COLO668 (cell line): ENCODE results near the gene DPP6.

Experiments
- DNase-seq: peaks from one replicate; lab custom pipeline; 2025; ENCODE audit not compliant: unreplicated experiment; lab: John Stamatoyannopoulos, UW

DPP6 gene

DNA sequence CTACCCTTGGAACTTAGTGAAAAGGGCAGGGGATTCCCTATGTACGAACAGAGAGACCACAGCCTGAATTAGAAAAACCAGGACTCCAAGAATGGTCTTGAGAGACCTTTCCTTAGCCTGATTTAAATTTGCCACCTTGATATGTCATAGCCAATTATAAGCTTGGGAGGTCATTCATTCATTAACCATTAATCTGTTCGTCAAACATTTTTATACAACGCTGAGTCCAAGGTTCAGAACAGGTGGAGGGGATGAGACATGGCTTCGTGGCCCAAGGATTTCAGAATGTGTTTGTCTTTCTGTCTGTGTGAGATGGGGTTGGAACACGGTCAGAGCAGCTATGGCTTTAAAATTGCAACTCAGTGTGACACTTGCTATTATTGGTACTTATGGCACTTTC lies 792.8 kb downstream of the DPP6 start:
- DNase-seq, result no peak

DNA sequence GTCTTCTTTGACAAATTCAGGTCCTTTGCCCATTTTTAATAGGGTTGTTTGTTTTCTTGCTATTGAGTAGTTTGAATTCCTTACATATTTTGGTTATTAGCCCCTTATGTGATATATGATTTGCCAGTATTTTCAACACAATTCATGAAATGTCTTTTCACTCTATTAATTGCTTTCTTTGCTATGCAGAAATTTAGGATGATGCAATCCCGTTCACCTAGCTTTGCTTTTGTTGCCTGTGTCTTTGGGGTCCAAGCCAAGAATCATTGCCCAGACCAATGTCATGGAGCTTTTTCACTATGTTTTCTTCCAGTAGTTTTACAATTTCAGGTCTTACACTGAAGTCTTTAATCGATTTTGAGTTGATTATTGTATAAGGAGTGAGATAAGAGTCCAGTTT lies 796.3 kb downstream of the DPP6 start:
- DNase-seq, result no peak

DNA sequence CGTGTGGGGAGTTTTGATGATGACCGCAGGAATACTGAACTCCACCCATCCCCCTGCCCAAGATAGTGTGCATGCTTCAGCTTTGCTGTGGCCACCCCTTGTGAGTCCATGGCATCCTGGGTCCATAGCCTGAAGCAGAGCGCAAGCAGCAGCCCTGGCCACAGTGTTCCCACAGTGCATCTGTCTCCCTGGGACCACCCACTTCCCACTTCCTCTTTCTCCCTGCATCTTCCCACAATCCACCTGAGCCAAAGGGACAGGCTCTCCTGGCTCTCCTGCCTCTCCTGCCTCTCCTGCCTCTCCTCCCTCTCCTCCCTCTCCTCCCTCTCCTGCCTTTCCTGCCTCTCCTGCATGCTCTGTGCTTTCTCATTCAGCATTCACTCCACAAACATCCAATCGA lies 800.0 kb downstream of the DPP6 start:
- no peak for DNase-seq

DNA sequence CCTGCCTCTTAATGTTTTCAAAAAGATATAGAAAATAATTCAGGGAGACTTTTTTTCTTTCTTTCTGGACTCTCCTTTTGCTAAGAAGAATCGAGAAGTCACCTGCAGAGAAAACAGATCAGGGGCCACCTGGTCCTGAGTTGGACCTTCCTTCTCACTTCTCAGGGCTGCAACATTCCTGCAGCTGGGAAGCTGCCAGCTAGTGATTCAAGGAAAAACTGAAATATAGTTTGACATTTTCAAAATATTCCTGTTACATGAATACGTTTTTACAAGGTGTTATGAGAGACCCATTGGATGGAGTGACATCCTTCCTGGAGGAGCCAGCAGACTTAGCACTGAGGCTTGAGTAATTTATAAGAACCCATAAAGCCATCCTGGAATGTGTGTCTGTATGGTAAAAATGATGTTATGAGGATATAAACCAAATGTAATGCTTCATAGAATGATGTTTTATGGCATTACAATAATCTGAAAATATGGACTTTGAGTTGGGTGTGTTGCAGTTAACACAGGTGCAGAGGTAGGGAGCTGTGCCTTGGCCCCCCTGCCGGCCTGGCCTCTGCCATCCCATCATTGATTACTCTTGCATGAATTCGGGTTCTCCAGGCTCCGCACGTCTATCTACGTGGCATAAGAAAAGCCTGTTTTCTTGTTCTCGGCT lies 801.0 kb downstream of the DPP6 start:
- no peak for DNase-seq

DNA sequence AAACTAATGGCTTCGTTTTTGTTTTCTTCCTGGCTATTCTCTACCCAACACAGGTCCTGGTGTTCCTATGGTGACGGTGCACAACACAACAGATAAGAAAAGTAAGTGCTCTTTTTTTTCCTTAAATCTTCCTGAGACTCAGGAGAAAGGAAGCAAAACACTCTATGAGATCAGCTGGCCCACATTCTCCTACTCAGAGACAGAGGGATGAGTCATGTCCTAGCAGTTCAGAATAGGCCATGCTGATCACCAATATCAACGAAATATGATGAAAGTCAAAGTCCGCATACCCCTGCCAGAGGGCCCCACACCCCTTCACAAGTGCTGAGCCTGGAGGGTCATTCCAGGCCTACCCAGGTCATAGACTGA lies 801.5 kb downstream of the DPP6 start:
- DNase-seq, result no peak

DNA sequence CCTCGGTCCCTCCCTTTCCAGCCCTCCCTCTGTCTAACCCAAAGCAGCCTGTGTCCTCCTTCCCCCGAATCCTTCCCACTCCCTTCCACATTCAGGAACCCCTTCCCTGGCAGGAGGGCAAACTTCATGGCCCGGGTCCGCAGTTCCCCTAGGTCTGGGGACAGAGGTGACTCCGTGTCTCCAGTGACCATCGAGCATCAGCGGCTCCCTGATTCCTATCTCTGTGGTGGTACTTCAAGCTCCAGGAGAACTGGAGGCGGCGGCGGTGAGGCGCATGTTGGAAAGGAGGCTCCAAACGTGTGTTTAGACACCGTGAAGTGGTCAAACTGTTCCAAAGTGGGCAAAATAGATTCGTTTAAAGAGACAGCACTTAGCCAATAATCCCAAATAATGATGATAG lies 802.6 kb downstream of the DPP6 start:
- no peak for DNase-seq

DNA sequence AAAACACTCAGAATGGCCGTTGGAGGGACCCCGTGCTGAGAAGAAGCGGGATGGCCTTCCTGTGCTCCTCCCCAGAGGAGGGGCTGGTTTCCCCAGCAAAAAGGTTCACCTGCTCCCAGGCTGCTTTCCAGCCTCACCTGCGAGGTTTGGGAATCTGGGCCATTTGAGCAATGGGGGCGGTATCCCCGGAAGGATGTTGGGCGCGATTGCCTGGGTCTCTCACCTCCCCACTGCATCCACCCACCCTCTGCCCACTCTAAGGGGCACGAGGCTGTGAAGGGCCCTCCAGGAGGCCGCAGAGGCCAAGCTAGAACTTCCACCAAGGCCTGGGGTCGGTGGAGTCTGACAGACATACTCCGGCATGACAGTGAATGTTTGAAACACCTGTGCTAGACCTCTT lies 803.2 kb downstream of the DPP6 start:
- no peak for DNase-seq

DNA sequence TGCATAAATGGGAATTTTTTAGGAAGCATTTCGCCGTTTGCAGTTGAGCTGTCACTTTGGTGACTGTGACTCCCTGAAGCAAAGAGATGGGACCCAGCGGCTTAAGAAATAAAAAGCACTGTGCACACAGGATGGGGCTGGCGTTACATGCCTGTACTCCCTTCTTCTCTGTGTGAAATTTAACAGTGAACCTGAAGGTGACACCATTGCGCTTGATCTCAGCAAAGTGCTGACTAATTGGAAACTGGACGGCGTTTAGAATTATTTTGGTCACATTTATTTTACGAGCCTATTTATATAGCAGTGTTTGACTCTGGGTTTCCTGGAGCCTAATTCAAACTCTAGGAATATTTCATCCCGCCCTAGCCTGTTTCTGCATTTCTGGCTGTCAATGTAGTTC lies 804.5 kb downstream of the DPP6 start:
- no peak for DNase-seq

DNA sequence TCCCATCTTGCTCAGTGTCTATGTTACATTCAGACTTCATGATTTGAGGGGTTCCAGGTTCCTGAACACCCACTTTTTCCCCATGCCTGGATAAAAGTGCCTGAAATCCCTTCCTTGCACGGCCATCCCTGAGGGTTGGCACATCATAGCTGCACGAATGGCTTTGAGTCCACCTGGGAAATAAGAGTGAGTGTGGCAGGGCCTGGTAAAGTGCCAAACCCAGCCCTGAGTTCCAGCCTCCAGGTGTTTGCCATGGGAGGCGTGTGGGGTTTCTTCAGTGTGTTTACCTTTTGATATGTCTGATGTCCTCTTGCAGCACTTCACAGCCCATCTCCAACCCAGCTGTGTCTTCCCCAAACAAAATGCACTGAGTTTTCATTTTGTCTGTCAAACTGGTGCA lies 805.0 kb downstream of the DPP6 start:
- DNase-seq, result no peak

DNA sequence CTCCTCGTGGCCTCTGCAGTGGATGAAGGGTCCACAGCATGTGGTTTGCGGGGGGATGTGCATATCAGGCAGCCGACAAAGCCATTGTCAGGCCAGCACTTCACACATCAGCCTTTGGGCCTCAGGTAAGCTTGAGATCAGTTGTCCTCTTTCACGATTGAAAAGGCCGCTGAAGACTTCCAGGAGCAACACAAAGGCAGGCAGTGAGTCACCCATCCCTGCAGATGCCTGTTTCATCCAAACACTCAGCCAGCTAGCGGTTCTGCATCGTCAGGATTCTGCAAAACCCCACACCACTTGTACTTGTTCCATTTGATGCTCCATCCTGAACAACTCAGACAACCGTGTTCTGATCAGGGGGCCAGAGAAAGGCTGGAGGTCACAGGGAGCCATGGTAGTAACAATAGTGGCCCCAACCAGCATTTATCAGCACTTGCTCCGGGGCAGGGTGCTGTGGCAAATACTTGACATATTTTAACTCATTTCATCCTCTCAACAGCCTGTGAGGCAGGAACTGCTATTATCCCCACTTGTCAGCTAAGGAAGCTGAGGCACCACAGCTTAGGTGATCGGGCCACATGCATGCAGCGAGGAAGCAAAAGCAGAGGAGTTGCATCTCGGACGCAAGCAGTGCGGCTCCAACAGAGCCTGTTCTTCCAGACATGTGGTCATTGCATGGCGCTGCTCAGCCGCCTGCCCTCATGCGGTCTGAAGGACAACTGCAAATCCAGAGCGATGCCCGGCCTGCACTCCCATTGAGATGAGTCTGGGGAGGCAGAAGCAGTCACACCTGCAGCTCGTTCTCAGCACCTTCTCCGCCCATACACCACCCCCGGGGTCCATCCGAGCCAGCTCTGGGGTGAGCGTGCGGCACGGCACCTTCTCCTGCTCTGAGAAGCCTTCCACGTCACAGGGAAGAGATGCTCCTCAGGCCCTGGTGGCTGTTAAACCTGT lies 805.8 kb downstream of the DPP6 start:
- no peak for DNase-seq

DNA sequence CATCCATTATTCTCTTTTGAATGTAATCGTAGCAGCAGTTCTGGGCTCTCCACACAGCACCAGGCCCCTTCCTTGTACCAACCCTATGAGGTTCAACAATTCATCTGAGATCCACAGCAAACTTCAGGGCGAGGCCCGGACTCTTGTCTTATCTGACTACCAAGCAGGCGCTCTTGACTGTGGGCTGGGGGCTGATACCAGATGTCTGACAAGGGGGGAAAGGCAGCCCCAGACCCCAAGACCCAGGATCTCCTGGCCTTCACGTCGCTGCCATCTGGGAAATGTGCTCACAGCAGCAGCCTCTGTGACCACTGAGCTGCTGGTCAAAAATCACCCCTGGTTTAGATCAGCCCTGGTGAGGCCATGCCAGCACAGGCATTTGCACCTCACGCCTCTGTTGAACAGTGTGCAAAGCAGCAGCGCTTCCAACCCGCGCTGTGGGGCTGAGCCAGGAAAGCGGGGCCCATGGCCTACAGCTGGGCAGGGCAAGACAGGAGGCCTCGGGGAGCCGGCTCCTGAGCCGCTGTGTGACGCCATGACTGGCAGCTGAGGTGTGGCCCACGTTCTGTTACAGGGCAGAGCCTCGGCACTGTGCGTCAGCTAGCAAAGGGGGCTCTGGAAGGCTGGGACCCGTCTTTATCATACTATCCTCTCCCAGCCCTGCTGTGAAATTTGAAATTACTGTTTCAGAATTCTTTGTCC lies 806.8 kb downstream of the DPP6 start:
- no peak for DNase-seq

DNA sequence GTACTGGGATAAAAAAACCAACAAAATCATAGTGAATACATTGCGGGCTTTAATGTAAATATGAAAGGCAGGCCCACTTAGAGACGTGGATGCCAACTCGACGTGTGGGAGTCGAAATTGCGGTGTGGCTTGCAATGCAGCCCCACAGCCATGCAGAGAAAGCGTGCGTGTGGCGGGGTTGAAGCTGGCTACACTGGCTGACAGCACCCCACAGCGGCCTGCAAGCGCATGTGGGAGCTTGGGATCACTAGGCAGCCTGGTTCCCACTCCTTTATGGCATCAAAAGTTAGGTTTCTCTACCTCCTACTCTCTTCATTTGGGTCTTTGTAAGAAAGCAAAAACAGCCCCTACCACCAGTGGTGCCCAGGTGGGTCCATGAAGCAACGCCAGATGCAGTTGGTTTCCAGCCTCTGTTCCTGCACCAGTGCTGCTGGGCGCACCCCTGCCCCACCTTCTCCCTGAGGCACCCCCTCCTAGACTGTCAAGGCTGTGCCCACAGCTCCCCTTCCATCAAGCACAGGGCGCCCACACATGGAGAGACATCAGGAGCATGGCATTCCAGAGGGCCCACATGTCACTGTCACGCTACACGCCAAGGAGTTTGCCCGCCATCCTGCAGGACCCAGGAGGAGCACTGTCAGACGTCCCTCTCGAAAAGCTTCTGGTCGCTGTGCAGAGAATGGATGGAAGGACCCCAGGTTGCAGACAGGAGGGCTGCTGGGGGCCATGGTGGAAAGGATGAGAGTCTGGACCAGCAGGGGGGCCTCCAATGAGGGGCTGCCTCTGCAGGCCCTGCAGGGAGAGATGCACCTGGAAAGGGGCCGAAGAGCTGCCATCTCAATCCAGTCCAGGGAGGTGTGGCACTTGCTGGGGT lies 807.8 kb downstream of the DPP6 start:
- DNase-seq, result no peak

DNA sequence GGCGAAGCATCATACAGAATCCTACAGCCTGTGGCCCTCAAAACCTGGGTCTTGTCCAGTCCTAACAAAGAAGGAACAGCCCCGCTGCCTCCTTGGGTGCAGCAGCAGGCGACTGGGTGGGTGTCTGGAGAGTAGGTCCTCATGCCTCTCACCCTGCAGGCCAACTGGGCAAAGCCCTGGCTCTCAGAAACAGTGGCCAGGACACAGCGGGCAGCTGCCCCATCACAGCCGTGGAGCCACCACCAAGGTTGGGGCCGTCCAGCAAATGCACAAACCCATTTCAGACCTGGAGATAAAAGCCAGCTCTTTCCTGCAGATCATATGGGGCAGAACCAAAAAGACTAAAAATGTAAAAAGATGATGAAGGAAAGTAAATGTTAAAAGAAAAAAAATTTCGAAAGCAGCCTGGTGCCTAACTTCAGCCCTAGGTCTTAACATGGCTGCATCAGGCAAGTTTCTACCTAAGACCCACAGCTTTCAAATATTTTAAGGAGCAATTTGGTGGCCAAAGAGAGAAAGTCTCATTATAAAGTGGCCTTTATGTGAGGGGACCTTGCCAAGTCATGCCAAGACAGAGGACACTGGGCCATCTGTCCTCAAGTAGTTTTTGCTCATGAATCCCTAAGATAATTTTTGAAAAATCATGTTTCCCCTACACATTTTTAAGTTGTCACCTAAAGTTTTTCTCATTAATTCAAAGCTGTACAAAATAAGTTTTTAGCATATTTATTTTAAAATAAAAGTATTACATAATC lies 808.6 kb downstream of the DPP6 start:
- no peak for DNase-seq

DNA sequence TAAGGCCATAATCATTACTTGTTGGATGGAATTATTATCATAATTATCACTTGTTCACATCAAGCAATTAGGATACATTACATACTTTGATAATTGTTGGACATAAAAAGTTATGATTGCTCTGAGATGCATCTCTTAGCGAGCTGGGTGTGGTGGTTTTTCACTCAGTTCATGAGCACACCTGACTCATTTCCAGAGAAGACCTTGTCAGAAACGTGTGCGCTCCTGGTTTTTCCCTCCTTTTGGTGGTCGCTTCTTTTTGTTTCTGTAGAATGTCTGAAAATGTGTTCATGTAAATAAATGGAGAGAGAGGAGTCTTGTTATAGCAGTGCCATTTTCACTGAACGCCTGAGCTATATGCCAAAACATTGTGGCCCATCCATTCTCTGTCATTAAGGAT lies 809.4 kb downstream of the DPP6 start:
- DNase-seq, result no peak

DNA sequence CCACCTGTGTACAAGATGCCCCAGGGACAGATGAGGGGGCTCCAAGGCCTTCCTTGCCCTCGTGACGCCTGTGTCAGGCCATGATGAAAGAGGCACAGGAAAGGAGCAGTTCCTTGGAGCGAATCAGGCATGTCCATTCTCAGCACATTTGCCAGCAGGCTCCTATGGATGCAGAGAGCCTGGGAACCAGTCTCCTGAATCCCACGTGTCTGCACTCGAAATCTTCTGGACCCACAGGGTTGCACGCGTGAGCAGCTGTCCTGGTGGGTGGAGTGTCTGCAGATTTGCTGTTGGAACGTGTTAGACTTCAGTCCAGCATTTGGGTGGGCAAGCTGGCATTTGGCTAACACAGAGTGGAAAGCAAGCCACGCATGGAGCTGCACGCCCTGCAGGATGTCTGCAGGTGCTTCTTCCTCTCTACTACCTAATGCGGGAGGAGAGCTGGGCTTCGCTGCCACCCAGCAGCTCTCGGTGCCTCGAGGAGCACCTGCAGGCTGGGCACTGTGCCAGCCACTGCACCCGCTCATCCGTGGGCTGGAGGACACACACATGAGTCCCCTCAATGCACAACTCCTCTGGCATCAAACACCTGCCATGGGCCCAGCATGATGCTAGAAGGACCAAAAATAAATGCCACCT lies 810.1 kb downstream of the DPP6 start:
- DNase-seq, result peak; percentile 52

DNA sequence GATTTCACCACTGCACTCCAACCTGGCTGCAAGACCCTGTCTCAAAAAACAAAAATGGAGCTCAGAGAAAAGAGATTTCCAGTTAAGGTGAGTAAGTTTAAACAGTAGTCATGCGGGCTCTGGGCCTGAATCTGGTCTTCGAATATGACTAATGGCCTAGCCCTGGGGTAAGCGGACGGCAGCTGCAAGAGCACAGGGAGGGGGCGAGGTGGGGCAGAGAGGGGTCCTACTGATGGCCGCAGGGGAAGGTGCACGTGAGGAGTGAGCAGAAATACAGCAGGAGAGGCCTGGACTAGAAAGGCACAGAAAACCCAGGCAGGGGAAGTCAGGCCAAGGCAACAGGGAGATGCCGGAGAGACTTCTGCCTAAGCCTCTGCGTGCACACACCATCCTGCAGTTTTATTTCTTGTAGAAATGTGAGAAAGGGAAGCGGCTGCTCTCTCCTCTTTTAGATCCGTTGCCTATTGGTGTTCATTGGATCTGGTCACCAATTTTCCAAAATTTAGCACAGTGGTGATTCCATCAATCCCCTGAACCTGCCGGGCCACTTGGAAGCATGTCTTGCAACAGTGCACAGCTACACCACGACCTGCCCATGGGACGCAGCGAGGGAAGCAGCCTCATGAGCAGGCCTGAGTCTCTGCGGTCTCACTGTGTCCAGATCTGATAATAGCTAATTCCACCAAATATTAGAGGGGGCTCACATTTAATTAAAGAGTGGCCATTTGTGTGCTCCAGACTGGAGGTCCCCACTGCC lies 811.7 kb downstream of the DPP6 start:
- no peak for DNase-seq

DNA sequence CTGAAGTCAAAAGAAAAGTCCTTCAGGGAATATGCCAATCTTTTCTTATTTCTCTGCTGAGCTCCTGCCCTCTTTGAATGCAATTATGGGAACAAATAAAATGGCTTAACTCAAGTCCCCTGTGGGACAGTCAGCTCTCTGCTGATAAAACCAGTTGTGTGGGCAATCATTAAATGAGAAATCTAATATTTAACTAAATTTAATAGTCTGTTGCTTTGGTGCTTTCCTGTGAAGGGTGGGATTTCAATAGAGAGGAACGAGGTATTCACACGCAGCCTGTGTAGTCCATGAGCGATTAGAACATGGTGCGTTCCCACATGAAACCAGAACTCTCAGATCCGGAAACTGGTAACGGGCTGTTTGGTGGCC lies 812.3 kb downstream of the DPP6 start:
- DNase-seq, result no peak

DNA sequence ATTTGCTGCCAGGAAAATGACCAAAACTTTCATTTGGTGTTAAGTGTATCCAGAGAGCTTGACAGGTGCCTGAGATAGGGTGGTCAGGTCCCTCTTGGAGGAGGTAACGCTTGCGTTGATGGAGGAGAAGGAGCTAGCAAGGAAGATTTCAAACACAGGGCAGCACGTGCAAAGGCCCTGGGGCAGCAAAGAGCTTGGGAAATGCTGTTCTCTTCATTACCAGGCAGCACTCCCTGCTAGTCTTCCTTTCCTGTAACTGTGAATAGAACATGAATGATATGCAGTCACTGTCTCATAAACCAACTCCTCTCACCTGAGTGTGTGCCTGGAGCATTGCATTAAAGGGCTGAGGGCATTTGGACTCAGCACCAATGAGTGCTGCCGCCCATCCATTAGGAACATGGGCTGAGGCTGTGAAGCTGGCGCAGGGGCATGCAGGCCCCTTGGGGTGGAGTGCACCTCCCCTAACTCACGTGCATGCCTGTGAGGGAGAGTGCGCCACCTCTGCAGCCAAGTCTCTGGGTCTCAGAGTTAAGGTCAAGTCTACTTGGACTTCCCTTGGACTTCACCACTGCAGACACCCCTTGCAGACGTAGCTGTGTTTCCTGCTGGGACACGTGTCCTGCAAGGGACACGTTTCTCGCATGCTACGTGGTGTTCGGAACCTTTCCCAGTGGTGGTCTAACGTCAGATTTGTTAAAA lies 813.9 kb downstream of the DPP6 start:
- DNase-seq, result no peak

DNA sequence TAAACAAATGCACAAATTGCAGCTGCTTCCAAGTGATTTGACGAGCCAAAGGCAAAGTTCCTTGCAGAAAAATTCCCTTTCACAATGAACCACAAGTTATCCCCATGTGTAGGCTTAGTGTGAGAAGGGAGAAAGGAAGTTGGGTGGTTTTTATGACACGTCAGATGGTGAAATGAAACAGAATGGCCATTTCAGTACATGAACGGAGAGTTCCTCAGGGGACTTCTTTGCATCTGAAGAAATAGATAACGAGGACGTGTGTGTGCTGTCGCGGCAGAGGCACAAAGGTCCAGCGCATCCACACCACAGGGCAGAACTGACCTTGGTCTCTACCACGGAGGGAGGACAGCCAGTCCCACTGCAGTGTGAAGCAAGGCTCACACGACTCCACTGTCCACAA lies 814.9 kb downstream of the DPP6 start:
- DNase-seq, result no peak
